ENCODE measurements around the gene KSR2.

KSR2 gene

DNA sequence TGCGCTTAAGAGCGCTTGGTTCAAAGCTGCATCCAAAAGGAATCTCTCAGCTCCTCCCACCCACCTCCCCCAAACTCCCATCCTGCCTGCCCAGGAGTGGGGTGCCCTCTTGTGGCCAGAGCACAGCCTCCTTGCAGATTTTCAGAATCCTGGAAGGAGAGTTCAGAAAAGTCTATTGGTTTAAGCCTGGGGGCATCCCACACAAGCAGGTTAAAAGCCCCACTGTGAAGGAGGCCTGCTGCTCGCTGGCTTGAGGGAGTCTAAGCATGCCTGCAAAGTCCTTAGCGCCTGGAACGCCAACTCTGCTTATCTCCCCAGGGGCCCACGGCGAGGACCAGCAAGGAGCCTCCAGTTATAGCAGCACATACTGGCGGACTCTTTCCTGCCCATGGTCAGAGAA, 297.1 kb downstream of the KSR2 start:
- no peak overlapping the region for H3K27ac ChIP-seq
- in situ Hi-C loops (cut with HindIII; ENCODE audit: low pct_ligation_motif_present, low sequenced_read_pairs): no loop called here
- H3K36me3 ChIP-seq (replicated peaks): no peaks in the 10 kb centered on the region
- TF ChIP-seq, protein P1, sequence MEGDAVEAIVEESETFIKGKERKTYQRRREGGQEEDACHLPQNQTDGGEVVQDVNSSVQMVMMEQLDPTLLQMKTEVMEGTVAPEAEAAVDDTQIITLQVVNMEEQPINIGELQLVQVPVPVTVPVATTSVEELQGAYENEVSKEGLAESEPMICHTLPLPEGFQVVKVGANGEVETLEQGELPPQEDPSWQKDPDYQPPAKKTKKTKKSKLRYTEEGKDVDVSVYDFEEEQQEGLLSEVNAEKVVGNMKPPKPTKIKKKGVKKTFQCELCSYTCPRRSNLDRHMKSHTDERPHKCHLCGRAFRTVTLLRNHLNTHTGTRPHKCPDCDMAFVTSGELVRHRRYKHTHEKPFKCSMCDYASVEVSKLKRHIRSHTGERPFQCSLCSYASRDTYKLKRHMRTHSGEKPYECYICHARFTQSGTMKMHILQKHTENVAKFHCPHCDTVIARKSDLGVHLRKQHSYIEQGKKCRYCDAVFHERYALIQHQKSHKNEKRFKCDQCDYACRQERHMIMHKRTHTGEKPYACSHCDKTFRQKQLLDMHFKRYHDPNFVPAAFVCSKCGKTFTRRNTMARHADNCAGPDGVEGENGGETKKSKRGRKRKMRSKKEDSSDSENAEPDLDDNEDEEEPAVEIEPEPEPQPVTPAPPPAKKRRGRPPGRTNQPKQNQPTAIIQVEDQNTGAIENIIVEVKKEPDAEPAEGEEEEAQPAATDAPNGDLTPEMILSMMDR (IDR thresholded peaks at IDR 0.05; ENCODE audit: low read depth, low read length, missing control alignments): peak; percentile 70
- no peak for DNase-seq
- no peaks in the 10 kb centered on the region for H3K27me3 ChIP-seq (replicated peaks)
- H3K4me3 ChIP-seq (ENCODE audit: low read depth, low read length): no peak overlapping the region

DNA sequence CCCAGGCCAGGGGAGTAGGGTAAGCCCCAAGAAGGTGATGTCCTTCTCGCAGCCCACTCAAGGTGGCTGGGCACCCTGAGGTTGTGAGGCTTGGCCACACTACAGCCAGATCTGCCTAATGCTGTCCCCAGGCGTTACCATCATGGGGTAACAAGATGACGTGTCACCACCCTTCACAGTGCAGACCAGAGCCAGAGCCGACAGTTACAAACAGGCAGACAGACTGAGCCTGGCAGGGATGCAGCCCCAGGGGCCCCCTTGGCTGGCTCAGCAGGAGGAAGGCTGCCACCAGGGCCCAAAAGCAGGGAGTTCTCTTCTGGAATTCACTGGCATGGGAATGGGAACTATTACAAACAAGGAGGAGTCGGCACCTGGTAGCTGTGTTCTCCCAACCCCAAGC, 304.6 kb downstream of the KSR2 start:
- Histone ChIP-seq H3K27me3 (replicated peaks) (no peaks in the 10 kb centered on the region), H3K27ac (no peak overlapping the region), H3K4me3 (ENCODE audit: low read depth, low read length) (no peak overlapping the region), H3K36me3 (replicated peaks) (no peaks in the 10 kb centered on the region)
- in situ Hi-C loops (cut with HindIII; ENCODE audit: low pct_ligation_motif_present, low sequenced_read_pairs): no loop called here
- DNase-seq: no peak
- TF ChIP-seq, protein P1 (IDR thresholded peaks at IDR 0.05; ENCODE audit: low read depth, low read length, missing control alignments): no peak

DNA sequence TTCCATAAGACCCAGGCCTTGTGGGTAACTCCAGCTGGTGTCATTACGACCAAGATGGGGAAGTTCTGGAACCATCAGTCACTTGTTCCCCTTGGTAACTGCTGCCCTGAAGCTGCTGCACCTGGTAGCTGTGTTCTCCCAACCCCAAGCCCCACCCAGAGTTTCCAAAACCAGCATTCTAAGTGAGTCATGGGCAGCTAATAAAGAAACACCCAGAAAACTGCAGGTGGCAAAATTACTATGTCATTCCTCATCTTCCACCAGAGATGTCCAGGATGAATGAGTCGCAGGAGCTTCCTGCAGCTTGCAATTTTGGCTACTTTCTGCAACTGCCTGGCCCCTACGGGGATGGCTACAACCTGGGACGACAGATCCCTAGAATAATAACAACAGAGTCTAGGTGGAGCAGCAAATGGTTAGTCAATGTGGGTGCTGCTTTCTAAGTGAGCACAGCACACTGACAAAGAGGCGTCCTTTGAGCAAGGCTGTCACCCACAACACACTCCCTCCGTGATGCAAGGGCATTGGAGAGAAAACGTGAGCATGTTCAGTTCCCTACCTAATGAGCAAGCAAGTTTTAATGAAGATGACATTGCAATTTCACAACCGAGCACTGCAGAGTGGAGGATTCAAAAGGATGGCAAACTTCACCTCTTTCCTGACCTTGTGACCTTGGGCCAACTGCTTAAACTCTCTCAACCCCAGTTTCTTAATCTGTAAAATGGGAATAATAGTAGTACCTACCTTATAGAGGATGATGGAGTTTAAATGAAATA, 306.0 kb downstream of the KSR2 start:
- H3K27ac ChIP-seq: no peak overlapping the region
- DNase-seq: no peak
- H3K36me3 ChIP-seq (replicated peaks): no peaks in the 10 kb centered on the region
- no peak overlapping the region for H3K4me3 ChIP-seq (ENCODE audit: low read depth, low read length)
- TF ChIP-seq, protein P1 (IDR thresholded peaks at IDR 0.05; ENCODE audit: low read depth, low read length, missing control alignments): no peak
- no peaks in the 10 kb centered on the region for H3K27me3 ChIP-seq (replicated peaks)
- in situ Hi-C loops (cut with HindIII; ENCODE audit: low pct_ligation_motif_present, low sequenced_read_pairs): no loop called here

DNA sequence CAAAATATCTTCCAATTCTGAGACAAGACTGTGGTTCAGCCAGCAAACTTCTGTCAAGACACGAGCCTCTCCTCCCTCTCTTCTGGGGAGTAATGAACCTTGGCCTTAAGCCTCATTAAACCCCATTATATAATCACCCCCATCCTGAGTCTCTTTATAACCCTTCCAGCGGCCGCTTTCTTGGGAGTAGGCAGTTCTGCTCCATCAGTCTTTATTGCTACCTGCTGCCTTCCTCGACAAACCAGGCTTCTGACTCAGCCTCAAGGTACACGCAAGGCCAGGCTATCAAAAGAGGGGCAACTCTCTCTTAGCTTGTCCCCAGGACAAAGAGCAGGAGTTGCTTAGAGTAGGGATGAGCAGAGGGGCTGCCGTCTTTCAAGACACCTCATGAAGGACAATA, 306.6 kb downstream of the KSR2 start:
- no peak overlapping the region for H3K4me3 ChIP-seq (ENCODE audit: low read depth, low read length)
- in situ Hi-C loops (cut with HindIII; ENCODE audit: low pct_ligation_motif_present, low sequenced_read_pairs): no loop called here
- TF ChIP-seq, protein P1 (IDR thresholded peaks at IDR 0.05; ENCODE audit: low read depth, low read length, missing control alignments): no peak
- no peak overlapping the region for H3K27ac ChIP-seq
- DNase-seq: no peak
- H3K27me3 ChIP-seq (replicated peaks): no peaks in the 10 kb centered on the region
- no peaks in the 10 kb centered on the region for H3K36me3 ChIP-seq (replicated peaks)

DNA sequence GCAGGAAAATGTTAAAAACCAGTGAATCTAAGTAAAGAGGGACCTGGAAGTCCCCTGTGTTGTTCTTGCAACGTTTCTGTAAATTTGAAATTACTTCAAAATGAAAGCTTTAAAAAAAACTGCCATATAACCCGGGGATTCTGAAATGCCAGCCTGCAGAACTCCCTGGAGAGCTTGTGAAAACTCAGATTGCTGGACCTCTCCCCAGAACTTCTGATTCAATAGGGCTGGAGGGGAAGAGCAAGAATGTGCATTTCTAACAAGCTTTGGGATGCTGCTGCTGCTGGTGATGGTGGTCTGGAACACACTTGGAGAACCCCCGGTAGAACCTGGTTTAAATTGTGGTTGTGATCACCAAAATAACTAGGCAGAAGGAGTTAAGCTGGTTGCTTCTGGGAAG, 307.3 kb downstream of the KSR2 start:
- no peaks in the 10 kb centered on the region for H3K36me3 ChIP-seq (replicated peaks)
- DNase-seq: no peak
- no peaks in the 10 kb centered on the region for H3K27me3 ChIP-seq (replicated peaks)
- H3K4me3 ChIP-seq (ENCODE audit: low read depth, low read length): no peak overlapping the region
- TF ChIP-seq, protein P1 (IDR thresholded peaks at IDR 0.05; ENCODE audit: low read depth, low read length, missing control alignments): no peak
- H3K27ac ChIP-seq: no peak overlapping the region
- in situ Hi-C loops (cut with HindIII; ENCODE audit: low pct_ligation_motif_present, low sequenced_read_pairs): no loop called here

DNA sequence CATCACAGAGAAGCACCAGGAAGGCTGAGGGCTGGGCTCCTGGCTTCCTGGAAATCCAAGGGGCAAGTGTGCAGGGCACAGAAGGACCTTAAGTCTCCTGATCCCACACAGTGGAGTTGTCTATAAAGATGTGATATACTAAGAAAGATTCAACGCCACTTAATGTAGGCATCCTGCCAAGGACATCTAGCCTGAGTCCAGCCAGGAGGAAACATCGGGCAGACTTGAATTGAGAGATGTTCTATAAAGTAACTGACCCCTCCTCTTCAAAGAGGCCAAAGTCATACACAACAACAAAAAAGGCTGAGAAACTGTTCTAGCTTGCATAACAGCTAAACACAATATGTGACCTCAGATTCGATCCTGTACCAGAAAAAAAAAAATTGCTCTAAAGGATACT, 307.9 kb downstream of the KSR2 start:
- TF ChIP-seq, protein P1 (IDR thresholded peaks at IDR 0.05; ENCODE audit: low read depth, low read length, missing control alignments): no peak

More for the DNA sequence above, 307.9 kb downstream of the KSR2 start:
- H3K27ac ChIP-seq: no peak overlapping the region
- H3K36me3 ChIP-seq (replicated peaks): no peaks in the 10 kb centered on the region
- in situ Hi-C loops (cut with HindIII; ENCODE audit: low pct_ligation_motif_present, low sequenced_read_pairs): no loop called here
- H3K4me3 ChIP-seq (ENCODE audit: low read depth, low read length): no peak overlapping the region
- no peaks in the 10 kb centered on the region for H3K27me3 ChIP-seq (replicated peaks)
- DNase-seq: no peak

Data from brain microvascular endothelial cell (primary cell).